NCI-H526 (cell line): Measurements from ENCODE around the gene CAST.

Source experiments
- DNase-seq, 2 experiments: peaks; one replicate each; lab custom pipeline; 2025; lab: John Stamatoyannopoulos, UW

Gene CAST

DNA sequence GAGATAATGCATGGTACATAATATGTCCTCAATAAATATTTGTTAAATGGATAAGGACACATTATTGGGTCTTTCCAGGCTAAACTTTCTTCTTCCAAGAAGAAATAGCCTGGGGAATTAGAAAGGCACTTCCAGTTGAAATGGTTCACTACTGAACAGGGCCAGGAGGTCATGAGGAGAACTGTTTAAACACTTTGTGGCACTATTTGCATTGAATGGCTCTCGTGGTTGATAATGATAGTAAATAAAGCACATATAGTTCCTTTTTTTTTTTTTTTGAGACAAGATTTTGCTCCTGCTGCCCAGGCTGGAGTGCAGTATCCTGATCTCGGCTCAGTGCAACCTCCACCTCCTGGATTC, 19.9 kb upstream of the CAST start:
- DNase-seq: no peak

- no peak for DNase-seq
Measured at GRCh38 chr5:96645091-96645490, 17.1 kb upstream of the CAST start.

DNA sequence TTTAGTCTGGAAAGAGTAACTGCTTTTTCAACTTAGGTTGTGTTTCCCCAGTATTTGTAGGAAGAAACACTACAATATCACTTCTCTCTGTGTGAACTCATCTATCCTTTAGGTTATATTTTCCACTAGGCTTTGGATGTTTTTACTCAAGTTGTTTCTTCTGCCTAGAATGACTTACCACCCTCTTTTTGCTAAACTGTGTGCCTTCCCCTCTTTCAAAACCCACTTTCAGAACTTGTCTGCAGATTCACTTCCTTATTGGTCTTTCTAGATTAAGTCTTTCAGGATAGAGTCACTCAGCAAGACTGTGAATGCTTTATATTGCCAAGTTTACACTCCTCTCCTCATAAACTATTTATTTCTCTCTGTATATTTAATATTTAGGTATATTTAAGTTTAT, 14.2 kb upstream of the CAST start:
- no peak for DNase-seq

- DNase-seq: no peak
Measured at GRCh38 chr5:96648593-96648992, 13.6 kb upstream of the CAST start.

GRCh38 chr5:96649251-96649662, 12.9 kb upstream of the CAST start:
- DNase-seq: no peak

DNA sequence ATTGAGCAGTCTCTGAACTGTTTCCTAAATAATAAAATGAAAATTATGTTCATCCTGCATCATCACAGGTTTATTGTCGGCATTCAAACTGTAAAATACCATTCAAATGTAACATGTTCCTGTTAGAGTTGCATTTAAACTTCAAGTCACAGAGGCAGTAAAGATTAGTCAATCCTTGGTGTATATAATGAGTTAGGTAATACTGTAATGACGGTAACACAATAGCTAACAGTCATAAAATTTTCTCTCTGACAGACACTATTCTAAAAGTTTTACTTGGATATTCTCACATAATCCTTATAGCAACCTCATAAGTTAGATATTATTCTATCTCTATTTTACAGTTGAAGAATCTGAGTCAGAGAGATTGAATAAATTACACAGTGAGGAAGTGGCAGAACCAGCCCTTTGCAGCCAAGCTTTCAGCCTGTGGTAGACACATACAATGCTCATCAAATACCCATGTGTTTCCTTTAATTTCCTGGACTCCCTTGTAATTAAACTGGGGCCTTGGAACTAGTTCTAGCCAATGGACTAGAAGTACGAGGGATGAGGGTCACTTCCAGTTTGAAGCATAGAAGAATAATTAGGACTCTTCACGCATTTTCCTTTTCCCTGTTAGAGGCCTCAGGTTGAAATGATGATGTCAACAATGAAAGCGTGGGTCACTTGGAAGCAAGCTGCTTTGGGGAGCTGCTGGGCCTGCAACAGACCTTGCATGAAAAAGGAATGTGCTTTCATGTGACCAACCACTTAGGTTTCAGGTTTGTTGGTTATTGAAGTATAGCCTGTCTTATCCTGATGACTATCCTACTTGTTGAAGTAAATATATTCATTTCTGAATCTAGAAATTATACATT, 12.3 kb upstream of the CAST start:
- no peak for DNase-seq

GRCh38 chr5:96651047-96651446, 11.1 kb upstream of the CAST start:
- DNase-seq: no peak

GRCh38 chr5:96651948-96652753, 10.0 kb upstream of the CAST start:
- DNase-seq: peak in 1 of 2 experiments; percentile 7

DNA sequence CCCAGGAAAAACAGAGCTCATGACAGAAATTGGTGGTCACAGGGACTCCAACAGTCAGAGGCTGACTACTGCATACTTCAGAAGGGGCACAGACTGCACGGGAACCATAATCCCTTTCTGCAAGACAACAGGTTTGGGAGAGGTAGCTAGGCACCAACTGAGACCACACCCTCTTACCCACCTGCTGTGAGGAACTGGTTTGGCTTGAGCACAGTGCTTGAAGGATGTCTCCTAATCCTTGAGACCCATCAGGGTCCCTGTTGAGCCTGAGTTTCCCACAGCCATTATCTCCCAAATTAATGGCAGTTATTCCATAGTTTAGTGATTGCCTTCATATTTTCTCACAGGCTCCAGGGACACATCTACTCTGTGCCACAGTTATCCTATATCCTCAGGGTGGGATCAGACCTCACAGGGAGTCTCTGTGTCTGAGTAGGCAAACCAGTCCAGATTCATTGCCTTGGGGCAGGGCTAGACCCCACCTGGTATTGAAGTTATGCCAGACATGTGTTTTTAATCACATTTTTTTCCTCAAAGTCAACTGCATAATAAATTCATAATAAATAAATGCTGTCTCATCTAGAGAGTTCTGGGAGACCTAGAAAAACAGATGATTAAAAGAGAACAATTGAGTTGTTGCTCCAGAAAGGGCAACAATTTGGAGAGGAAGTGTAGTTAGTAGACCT, 9.3 kb upstream of the CAST start:
- DNase-seq: no peak

- DNase-seq: no peak
Measured at GRCh38 chr5:96654209-96654608, 8.0 kb upstream of the CAST start.

DNA sequence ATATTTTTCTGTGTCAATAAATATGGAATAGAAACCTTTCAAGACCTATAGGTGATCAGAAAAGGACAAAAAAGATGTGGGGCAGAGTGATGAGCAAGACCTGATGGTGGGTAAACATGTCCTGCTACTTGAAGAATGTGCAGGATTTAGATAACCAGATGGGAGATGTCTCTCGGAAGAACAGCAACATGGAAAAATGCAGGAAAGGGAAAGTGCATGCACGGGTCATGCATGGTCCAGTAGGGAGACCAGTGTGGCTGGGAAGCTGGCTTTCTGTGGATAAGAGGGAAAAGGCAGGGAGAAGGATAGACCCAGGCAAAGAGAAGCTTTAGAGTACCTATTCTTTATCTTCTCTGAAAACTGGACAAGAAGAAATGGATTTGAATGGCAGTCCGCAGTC, 7.1 kb upstream of the CAST start:
- no peak for DNase-seq

DNA sequence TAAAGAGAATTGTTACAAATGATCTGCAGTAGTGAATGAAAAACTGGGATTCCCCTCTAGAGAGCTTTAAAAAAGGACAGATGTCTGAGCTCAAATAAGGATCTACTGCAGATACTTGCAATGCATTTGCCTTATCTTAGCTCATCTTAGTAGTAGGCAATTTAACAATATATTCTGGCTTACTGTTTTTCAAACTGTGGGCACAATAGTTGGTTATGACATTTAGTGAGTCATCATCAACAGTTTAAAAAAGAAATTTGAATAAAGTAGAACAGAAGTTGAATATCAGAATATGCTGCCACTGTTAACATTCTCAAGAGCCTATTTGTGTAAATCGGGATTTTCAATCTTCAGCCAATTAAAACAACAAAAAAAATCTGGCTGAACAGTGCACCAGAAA, 6.7 kb upstream of the CAST start:
- DNase-seq: no peak

DNA sequence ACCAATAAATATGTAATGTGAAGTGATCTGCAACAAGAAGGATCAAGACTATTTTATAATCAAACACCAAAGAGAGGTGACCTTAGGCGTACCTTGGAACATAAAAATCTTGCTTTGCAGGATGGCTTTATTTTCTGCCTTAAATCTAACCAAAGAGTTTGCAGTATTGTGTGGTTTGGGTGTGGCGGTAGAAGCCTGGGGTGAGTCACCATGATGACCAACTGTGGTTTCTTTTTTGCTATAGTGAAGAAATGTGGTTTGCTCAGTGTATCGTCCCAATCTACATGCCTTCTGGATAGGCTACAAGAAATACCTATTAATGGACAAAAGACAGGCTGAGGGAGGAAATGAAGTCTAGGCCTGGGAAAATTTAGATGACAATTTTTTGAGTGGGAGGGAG, 5.1 kb upstream of the CAST start:
- DNase-seq: no peak

GRCh38 chr5:96658272-96658671, 3.9 kb upstream of the CAST start:
- no peak for DNase-seq

DNA sequence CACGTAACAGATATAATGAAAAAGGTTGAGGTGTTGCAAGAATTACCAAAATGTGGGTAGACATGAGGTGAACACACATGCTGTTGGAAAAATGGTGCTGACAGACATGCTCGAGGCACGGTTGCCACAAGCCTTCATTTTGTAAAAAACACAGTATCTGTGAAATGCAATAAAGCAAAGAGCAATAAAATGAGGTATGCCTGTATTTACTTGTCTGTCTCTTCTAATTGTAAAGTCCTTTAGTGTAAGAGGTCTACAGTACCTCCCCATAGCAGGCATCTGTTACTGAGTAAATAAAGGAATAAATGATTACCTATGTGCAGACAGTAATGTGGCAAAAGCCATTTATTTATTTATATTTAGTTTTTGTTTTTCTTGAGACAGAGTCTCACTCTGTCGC, 3.0 kb upstream of the CAST start:
- DNase-seq: no peak

DNA sequence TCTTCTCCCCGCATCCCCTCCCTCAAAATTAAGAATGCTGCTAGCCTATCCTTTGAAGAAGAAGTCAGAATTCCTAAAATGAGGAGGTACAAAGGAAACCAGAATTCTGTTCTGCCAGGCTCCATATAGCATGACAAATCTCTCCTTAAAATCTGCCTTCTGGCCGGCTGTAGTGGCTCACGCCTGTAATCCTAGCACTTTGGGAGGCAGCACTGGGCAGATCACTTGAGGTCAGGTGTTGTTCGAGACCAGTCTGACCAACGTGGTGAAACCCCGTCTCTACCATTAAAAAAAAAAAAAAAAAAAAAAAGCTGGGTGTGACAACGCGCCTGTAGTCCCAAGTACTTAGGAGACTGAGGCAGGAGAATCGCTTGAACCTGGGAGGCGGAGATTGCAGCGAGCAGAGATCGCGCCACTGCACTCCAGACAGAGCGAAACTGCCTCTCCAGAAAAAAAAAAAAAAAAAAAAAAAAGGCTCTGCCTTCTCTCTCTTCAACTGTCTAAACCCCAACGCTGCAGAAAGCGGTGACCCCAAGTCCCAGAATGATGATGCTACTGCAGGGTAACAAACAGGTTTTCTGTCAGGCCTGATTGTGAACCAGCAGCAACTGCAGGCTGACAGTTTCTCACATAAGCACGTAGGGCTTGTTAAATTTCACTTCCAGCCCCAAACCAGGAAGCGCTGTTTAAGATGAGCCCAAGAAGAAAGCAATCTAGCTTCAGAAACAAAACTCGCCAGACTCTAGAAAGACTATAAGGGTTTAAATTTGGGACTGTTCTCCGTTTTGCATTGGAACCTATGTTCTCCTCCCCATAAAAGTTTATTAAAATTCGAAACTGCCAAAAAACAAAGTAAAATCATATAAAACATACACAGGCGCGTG, 963 bp upstream of the CAST start:
- no peak for DNase-seq

DNA sequence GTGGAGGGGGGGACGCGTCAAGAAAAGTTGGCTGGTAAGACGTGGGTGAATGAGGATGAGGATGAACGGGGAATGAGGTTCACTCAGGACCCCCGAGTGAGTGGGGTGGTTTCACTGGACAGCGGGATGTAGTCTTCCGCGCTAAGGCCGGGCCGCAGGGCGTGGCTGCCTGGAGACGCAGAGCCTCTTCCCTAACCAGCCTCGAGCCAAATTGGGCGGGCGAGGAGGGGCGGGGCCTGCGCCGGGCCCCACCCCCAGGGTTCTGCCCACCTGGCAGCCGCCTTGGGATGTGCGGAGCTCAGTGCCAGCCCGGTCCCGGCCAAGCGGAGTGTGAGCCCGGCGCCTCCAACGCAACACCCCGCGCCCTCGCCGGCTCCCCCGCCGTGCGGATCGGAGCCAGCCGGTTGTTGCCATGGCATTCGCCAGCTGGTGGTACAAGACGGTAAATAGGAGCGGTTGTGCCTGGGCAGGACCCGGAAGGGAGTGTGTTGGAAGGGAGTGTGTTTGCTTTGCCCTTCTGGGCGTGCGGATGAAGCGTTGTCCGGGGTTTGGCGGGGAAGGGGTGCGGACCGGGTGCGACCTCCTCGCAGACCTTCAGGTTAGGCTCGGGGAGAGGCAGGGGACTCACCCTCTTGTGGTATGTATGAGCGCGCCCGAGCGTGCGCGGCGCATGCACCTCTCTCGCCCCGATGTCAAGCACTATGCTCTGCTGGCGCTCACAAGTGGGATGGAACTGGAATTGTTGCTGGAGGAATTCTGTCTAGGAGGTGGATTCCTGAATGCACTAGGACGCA, 746 bp downstream of the CAST start:
- DNase-seq: peak; percentile 44 to 65

DNA sequence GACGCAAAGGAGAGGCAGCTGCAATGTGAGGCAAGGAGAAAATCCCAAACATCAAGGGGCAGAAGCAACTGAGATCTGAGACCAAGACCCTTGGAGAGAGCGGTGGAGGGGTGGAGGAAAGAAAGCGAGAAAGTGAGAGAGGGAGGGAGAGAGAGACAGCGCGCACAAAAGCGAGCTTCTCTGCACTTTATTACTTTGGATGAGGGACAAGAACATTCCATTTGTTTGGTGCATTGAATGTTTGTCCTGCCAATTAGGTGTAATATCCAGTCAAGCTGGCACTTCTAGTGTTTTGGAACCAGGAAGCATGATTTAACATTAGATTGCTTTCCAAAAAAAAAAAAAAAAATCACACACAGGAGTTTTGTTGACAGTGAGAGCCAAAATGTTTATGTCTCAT, 1.4 kb downstream of the CAST start:
- DNase-seq: no peak

GRCh38 chr5:96664669-96665068, 2.5 kb downstream of the CAST start:
- no peak for DNase-seq

DNA sequence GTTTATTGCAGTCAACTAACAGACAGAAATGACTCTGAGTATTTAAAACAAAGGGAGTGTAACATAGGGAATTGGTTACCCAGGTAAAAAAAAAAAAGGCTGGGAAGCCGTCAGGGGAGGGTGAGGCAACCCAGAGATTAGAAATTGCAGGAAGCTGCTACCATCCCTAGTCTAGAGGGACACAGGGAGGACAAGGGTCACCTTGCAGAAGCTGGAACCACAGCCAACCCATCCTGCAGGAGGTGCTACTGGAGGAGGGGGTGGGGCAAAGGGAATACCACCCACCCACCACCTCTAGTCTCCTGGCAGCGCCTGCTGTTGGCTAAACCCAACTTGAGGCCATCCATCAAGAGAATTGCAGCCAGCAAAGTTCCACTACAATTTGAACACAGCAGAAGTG, 6.5 kb downstream of the CAST start:
- DNase-seq: no peak

GRCh38 chr5:96669909-96670308, 7.7 kb downstream of the CAST start:
- peak in 1 of 2 experiments; percentile 11 for DNase-seq
